ACHN (cell line): ENCODE measurements around the gene PARD3.

Experiments used
- DNase-seq: peaks from one replicate; pipeline ENCODE4 v3.0.0-alpha.2; 2015
- in situ Hi-C: cut with HindIII; loops from 2 replicates; pipeline ENCODE4 v1.10.0; 2017; ENCODE audit warnings: low sequenced_read_pairs, low pct_ligation_motif_present, low pct_unique_long_range_greater_than_20kb

The PARD3 gene

DNA sequence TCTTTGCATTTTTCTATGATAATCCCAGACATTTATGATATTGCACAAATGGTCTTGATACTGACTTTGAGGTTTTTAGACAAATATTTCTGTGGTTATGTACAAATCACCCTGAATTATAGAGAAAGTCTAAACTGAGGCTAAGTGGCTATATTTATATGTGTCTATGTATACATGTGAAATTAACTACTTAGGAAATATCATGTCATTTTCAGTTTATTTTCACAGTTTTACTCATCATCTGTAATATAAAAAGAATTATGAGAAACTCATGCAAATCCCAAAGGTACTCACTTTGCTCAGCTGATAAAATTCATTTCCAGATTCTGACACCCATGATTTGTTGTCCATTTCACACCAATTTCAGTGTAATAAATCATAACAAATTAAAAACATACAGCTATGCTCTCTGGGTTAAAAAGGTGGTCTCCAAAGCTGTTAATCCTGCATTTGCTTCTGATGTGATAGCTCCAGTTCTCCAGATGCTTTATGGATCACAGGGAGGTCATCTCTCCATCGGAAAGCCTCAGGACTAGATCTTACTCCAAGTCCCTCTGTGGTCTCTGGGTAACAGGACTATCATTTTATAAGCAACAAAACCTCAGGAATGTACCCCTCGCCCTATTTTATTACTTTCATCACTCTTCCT is 673.9 kb downstream of the PARD3 start:
- in situ Hi-C loops, result no loop called here
- DNase-seq, result no peak

DNA sequence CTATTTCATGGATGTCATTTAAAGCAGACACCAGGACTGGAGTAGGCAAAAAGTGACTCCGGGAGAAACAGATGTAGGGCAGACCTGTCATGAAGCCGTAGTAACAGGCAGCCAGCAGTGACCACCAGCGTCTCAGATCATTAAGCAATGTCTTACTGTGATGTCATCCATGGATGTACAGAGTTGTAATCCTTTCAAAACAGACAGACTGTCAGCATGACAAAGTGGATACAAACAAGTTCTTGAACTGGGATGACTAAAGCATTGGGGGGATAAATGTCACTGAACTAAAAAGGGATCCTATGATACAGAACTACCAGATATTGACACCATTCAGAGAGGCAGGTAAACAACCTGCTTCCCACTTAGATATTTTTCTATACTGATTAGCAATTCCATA is 675.5 kb downstream of the PARD3 start:
- DNase-seq, result no peak
- in situ Hi-C loops, result no loop called here

DNA sequence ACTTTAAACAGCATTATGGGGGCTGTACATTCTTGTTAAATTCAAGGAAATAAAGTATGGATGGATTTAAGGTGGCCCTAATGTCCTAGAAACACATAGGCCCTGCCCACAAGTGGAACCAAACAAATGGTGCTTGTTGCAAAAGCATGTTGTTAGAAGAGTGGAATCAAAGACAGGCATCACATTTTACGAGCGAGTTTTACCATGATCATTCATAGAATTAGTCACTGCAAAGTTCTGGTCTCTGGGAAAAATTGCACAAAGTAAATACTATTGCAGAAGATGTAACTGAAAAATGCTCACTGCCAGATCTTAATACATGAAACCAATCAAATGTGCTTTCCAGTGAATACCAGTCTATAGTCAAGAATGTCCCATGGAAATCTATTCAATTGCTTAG is 677.1 kb downstream of the PARD3 start:
- in situ Hi-C loops, result no loop called here
- DNase-seq, result no peak

- DNase-seq, result no peak
- in situ Hi-C loops, result no loop called here
Measured at GRCh38 chr10:34137201-34137600, 677.9 kb downstream of the PARD3 start.

DNA sequence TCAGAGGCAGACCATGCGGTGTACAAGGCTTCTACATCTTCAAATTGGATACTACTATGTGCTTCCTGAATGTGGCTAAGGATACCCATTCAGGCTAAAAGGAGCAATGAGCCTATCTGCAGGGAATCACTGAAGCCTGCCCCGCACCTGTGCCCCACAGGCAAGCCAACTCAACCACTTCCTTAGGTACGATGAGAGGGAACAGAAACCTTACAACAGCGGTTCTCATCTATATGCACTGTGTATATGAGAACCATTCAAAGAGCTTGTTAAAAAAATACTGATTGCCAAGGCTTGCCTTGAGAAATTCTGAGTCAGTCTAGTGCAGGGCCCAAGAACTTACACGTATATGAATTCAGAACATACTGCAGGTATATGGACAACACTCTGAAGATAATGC is 679.6 kb downstream of the PARD3 start:
- no peak for DNase-seq
- in situ Hi-C loops, result no loop called here

- in situ Hi-C loops, result no loop called here
Measured at GRCh38 chr10:34134602-34135001, 680.5 kb downstream of the PARD3 start.

GRCh38 chr10:34133406-34133805 is 681.7 kb downstream of the PARD3 start:
- no peak for DNase-seq
- in situ Hi-C loops, result no loop called here

More at GRCh38 chr10:34134602-34135001, 680.5 kb downstream of the PARD3 start:
- DNase-seq, result no peak

DNA sequence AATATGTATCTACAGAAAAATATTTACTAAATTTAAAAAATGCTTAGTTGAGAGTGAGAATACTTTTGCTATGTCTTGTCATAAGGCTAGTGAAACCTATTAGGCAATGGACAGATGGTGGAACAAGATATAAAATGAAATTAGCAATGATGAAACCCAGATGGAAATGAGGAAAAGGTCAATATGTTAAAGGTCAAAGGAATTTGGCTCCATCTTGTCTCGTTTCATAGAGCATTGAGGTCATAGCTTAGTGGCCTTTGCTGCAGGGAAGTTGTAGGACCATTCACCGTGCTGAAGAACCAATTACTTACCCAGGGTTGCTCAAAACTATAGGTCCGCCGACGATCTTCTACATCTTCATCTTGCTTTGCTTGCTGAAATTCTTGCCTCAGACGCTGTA is 683.9 kb downstream of the PARD3 start:
- DNase-seq, result no peak
- in situ Hi-C loops, result no loop called here

GRCh38 chr10:34127676-34128075 is 687.4 kb downstream of the PARD3 start:
- in situ Hi-C loops, result no loop called here
- DNase-seq, result no peak

DNA sequence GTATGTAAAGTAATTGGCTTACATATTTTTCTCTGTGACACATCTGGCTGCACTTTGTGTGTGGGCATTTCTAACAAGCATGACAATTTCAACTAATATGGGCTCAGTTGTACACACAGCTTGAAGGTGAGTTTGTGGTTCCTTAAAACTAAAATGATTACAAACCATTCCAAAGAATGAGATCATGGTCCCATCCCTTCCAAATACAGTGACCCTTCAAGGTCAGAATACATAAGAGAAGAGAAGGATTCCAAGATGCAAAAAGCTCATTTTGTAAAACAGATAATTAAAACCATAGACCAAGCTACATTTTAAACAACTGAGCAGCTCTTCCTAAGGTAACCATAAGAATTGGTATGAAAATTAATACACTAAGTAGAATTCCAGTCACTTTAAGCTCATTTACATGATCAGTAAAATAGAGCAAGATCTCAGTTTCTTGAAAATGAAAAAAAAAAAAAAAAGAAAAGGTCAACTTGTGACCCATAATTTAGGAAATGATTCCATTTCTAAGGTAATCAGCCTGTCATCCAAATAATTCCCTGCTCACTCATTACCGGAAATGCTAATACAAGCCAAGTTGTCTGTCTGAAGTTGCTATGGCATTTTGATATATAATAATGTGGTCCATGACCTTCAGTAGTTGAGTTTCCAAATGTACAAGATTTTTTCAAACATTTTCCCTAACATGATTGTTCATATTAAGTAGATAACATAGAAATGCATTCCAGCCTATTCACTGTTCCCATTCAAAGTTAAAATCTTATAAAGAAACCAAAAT is 688.5 kb downstream of the PARD3 start:
- no peak for DNase-seq
- in situ Hi-C loops, result no loop called here

- in situ Hi-C loops, result no loop called here
Measured at GRCh38 chr10:34125702-34126101, 689.4 kb downstream of the PARD3 start.

GRCh38 chr10:34124522-34125035 is 690.5 kb downstream of the PARD3 start:
- in situ Hi-C loops, result no loop called here
- peak; percentile 87 for DNase-seq

More at GRCh38 chr10:34125702-34126101, 689.4 kb downstream of the PARD3 start:
- no peak for DNase-seq

GRCh38 chr10:34121781-34122622 is 693.1 kb downstream of the PARD3 start:
- no peak for DNase-seq
- in situ Hi-C loops, result no loop called here

DNA sequence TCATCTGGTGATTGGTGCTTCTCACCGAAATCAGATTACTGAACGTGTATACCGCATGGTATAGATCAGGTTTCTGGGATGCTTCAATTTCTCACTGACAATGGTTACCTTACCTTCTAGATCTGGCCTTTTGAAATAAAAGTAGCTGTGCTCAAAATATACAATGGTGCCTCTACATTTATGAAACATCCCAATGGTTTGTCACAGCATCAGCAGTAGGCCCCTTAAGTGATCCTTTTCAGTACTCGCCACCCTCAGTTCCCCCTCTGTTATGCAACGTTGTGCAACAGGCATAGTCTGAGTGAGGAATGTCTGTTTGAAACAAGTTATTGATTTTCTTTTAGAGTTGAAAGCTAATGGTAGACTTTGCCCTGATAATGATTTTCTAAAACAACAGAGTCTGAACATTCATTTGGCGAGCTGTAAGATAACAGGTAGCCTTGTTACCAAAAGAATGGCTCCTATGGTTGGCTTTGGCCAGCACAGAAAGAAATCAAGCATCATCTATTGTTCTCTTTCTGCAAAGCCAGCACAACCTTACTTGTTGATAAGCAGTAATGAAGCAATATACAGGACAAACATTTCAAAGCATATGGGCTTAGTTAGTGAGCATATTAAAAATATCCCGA is 693.9 kb downstream of the PARD3 start:
- DNase-seq, result no peak
- in situ Hi-C loops, result no loop called here

GRCh38 chr10:34119456-34119855 is 695.6 kb downstream of the PARD3 start:
- no peak for DNase-seq

DNA sequence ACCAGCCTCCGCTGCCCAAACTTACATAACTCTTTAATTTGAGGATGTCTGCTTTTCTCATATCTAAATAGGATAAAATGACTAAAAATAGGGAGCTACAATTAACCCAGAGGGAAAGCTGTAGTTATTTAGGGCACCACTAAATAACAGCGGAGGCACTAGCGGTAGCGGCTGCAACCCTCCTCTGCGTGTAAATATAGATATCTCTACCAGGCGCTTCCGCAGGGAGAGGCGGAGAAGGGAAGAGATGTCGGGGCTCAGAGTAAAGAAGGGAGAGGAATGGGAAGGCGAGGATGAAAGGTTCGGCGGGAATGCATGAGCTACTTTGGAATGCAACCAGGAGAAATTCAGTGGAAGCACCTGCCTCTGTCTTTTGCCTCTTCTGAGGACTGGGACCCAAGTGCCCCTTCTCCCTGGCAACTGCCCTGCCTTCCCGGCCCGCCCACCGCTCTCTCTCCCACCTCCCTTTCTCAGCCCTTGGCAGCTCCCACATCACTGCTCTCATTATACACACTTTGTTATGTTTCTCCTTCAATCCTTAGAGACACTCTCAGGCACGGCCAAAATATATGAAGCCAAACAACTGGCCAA is 698.3 kb downstream of the PARD3 start:
- no peak for DNase-seq
- in situ Hi-C loops, result no loop called here

More at GRCh38 chr10:34119456-34119855, 695.6 kb downstream of the PARD3 start:
- in situ Hi-C loops, result no loop called here

GRCh38 chr10:34116220-34116641 is 698.9 kb downstream of the PARD3 start:
- no peak for DNase-seq
- in situ Hi-C loops, result no loop called here

GRCh38 chr10:34114914-34115313 is 700.2 kb downstream of the PARD3 start:
- in situ Hi-C loops, result no loop called here
- no peak for DNase-seq
